Measurements from ENCODE around the gene NUAK2.

DNA sequence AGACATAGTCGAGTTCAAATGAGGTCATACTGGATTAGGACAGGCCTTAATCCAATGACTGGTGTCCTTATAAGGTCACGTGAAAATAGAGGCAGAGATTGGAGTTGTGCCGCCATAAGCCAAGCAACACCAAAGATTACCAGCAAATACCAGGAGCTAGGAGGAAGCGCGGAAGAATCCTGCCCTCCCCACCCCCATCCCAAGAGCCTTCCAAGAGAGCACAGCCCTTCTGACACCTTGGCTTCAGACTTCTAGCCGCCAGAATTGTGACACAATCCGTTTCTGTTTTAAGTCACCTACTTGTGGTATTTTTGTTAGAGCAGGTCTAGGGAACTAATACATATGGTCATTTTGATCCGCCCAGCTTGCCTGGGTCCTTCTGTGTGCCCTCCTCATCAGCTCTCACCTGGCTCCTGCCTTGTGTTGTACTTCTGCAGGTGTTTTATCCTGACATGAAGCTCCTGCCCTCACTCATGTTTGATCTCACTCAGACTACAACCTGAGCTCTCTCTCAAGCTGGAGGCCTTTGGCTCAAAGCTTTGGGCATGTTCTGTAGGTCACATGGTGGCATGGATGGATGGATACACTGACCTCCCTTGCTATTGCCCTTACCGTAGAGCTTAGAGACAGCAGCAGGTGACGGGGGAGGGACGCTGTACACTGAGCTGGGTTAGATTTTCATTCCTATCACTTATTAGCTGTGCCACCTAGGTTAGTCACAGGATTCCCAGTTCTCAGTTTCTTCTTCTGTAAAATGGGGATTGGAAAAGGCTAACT, 10.7 kb upstream of the NUAK2 start:
- TF ChIP-seq POLR2A (IDR thresholded peaks at IDR 0.05), result no peak
- TF ChIP-seq, protein P1, sequence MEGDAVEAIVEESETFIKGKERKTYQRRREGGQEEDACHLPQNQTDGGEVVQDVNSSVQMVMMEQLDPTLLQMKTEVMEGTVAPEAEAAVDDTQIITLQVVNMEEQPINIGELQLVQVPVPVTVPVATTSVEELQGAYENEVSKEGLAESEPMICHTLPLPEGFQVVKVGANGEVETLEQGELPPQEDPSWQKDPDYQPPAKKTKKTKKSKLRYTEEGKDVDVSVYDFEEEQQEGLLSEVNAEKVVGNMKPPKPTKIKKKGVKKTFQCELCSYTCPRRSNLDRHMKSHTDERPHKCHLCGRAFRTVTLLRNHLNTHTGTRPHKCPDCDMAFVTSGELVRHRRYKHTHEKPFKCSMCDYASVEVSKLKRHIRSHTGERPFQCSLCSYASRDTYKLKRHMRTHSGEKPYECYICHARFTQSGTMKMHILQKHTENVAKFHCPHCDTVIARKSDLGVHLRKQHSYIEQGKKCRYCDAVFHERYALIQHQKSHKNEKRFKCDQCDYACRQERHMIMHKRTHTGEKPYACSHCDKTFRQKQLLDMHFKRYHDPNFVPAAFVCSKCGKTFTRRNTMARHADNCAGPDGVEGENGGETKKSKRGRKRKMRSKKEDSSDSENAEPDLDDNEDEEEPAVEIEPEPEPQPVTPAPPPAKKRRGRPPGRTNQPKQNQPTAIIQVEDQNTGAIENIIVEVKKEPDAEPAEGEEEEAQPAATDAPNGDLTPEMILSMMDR (IDR thresholded peaks at IDR 0.05), result no peak

All from body of pancreas (tissue), 4 donors.